Subcutaneous abdominal adipose tissue (tissue), 5 donors: ENCODE results near the gene PNMA8C.

Experiments used
- H3K27ac ChIP-seq: one replicate; pipeline ENCODE4 v1.7.0; 2013; ENCODE audit warnings: low read depth, mild to moderate bottlenecking, inconsistent platforms, low read length, moderate library complexity
- H3K27me3 ChIP-seq, 5 donors: one replicate each; pipeline ENCODE4 v1.7.0; 2013; ENCODE audit warnings: low read length in 5 of 5, inconsistent platforms in 1 of 5; ENCODE audit not compliant: control insufficient read depth in 5 of 5, insufficient read depth in 4 of 5
- H3K36me3 ChIP-seq, 5 donors: one replicate each; pipeline ENCODE4 v1.7.0; 2013; ENCODE audit warnings: low read length in 5 of 5; ENCODE audit not compliant: control insufficient read depth in 5 of 5, insufficient read depth in 5 of 5
- H3K4me1 ChIP-seq, 5 donors: one replicate each; pipeline ENCODE4 v1.7.0; 2013; ENCODE audit warnings: low read length in 5 of 5, mild to moderate bottlenecking in 3 of 5, moderate library complexity in 1 of 5; ENCODE audit not compliant: control insufficient read depth in 5 of 5, insufficient read depth in 5 of 5
- H3K4me3 ChIP-seq, 5 donors: one replicate each; pipeline ENCODE4 v1.7.0; 2013; ENCODE audit warnings: low read length in 5 of 5, low read depth in 1 of 5
- H3K9ac ChIP-seq, 5 donors: one replicate each; pipeline ENCODE4 v1.7.0; 2013; ENCODE audit warnings: low read length in 5 of 5, mild to moderate bottlenecking in 4 of 5, moderate library complexity in 3 of 5
- H3K9me3 ChIP-seq, 5 donors: one replicate each; pipeline ENCODE4 v1.7.0; 2013; ENCODE audit warnings: low read length in 5 of 5; ENCODE audit not compliant: control insufficient read depth in 5 of 5
- donor health status: healthy.
- donor health status: healthy.
- donor health status: healthy.
- donor health status: healthy.
- donor health status: healthy.

Gene PNMA8C

GRCh38 chr19:46463516-46463915, 34.8 kb upstream of the PNMA8C start:
- Histone ChIP-seq H3K4me1 (peaks cover 0 to 6% (median 0%) of the 10 kb centered on the region in 5 donors), H3K27ac (no peak overlapping the region), H3K9ac (no peak overlapping the region), H3K27me3 (peaks cover 0 to 6% (median 0%) of the 10 kb centered on the region in 5 donors), H3K9me3 (no peaks in the 10 kb centered on the region), H3K4me3 (no peak overlapping the region), H3K36me3 (no peaks in the 10 kb centered on the region)

- Histone ChIP-seq H3K9me3 (no peaks in the 10 kb centered on the region), H3K27me3 (peaks cover 0 to 6% (median 0%) of the 10 kb centered on the region in 5 donors), H3K4me1 (peaks cover 0 to under 1% (median 0%) of the 10 kb centered on the region in 5 donors), H3K4me3 (no peak overlapping the region), H3K9ac (no peak overlapping the region), H3K36me3 (no peaks in the 10 kb centered on the region), H3K27ac (no peak overlapping the region)
Measured at GRCh38 chr19:46461537-46461936, 32.8 kb upstream of the PNMA8C start.

GRCh38 chr19:46460981-46461380, 32.2 kb upstream of the PNMA8C start:
- H3K27ac ChIP-seq: no peak overlapping the region
- no peak overlapping the region for H3K9ac ChIP-seq
- H3K4me3 ChIP-seq: no peak overlapping the region

GRCh38 chr19:46460055-46460454, 31.3 kb upstream of the PNMA8C start:
- no peaks in the 10 kb centered on the region for H3K4me1 ChIP-seq
- no peaks in the 10 kb centered on the region for H3K36me3 ChIP-seq
- H3K9ac ChIP-seq: no peak overlapping the region
- no peaks in the 10 kb centered on the region for H3K9me3 ChIP-seq
- H3K4me3 ChIP-seq: no peak overlapping the region
- H3K27me3 ChIP-seq: peaks cover 0 to 6% (median 0%) of the 10 kb centered on the region in 5 donors
- H3K27ac ChIP-seq: no peak overlapping the region

More at GRCh38 chr19:46460981-46461380, 32.2 kb upstream of the PNMA8C start:
- H3K36me3 ChIP-seq: no peaks in the 10 kb centered on the region
- no peaks in the 10 kb centered on the region for H3K9me3 ChIP-seq
- peaks cover 0 to 6% (median 0%) of the 10 kb centered on the region in 5 donors for H3K27me3 ChIP-seq
- no peaks in the 10 kb centered on the region for H3K4me1 ChIP-seq

- peaks cover 0 to 4% (median 0%) of the 10 kb centered on the region in 5 donors for H3K27me3 ChIP-seq
- no peak overlapping the region for H3K27ac ChIP-seq
- no peak overlapping the region for H3K9ac ChIP-seq
- no peaks in the 10 kb centered on the region for H3K36me3 ChIP-seq
- H3K4me1 ChIP-seq: no peaks in the 10 kb centered on the region
- H3K4me3 ChIP-seq: no peak overlapping the region
- H3K9me3 ChIP-seq: no peaks in the 10 kb centered on the region
Measured at GRCh38 chr19:46456930-46457329, 28.2 kb upstream of the PNMA8C start.

- Histone ChIP-seq H3K9ac (no peak overlapping the region), H3K36me3 (no peaks in the 10 kb centered on the region), H3K9me3 (no peaks in the 10 kb centered on the region), H3K4me1 (no peaks in the 10 kb centered on the region), H3K27ac (no peak overlapping the region), H3K4me3 (no peak overlapping the region), H3K27me3 (peaks cover 0 to 3% (median 0%) of the 10 kb centered on the region in 5 donors)
Measured at GRCh38 chr19:46454244-46454643, 25.5 kb upstream of the PNMA8C start.

GRCh38 chr19:46453661-46454060, 24.9 kb upstream of the PNMA8C start:
- H3K27me3 ChIP-seq: peaks cover 0 to 3% (median 0%) of the 10 kb centered on the region in 5 donors
- no peaks in the 10 kb centered on the region for H3K4me1 ChIP-seq
- H3K36me3 ChIP-seq: no peaks in the 10 kb centered on the region
- H3K4me3 ChIP-seq: no peak overlapping the region
- no peak overlapping the region for H3K9ac ChIP-seq
- no peak overlapping the region for H3K27ac ChIP-seq
- H3K9me3 ChIP-seq: no peaks in the 10 kb centered on the region

GRCh38 chr19:46452186-46452585, 23.4 kb upstream of the PNMA8C start:
- Histone ChIP-seq H3K9ac (no peak overlapping the region), H3K4me1 (no peaks in the 10 kb centered on the region), H3K9me3 (no peaks in the 10 kb centered on the region), H3K4me3 (no peak overlapping the region), H3K27me3 (peaks cover 0 to 4% (median 0%) of the 10 kb centered on the region in 5 donors), H3K27ac (no peak overlapping the region), H3K36me3 (no peaks in the 10 kb centered on the region)

GRCh38 chr19:46451352-46451751, 22.6 kb upstream of the PNMA8C start:
- Histone ChIP-seq H3K9ac (no peak overlapping the region), H3K4me1 (no peaks in the 10 kb centered on the region), H3K4me3 (no peak overlapping the region), H3K27ac (no peak overlapping the region), H3K36me3 (no peaks in the 10 kb centered on the region), H3K27me3 (peaks cover 0 to 4% (median 0%) of the 10 kb centered on the region in 5 donors), H3K9me3 (no peaks in the 10 kb centered on the region)

GRCh38 chr19:46450737-46451136, 22.0 kb upstream of the PNMA8C start:
- no peaks in the 10 kb centered on the region for H3K36me3 ChIP-seq
- no peak overlapping the region for H3K4me3 ChIP-seq
- H3K9me3 ChIP-seq: no peaks in the 10 kb centered on the region
- no peaks in the 10 kb centered on the region for H3K4me1 ChIP-seq
- no peak overlapping the region for H3K27ac ChIP-seq
- peaks cover 0 to 4% (median 0%) of the 10 kb centered on the region in 5 donors for H3K27me3 ChIP-seq
- H3K9ac ChIP-seq: no peak overlapping the region

- no peaks in the 10 kb centered on the region for H3K9me3 ChIP-seq
- H3K36me3 ChIP-seq: no peaks in the 10 kb centered on the region
- no peak overlapping the region for H3K27ac ChIP-seq
- no peak overlapping the region for H3K9ac ChIP-seq
- H3K4me3 ChIP-seq: no peak overlapping the region
- H3K27me3 ChIP-seq: peaks cover 0 to 4% (median 0%) of the 10 kb centered on the region in 5 donors
- H3K4me1 ChIP-seq: no peaks in the 10 kb centered on the region
Measured at GRCh38 chr19:46449228-46449627, 20.5 kb upstream of the PNMA8C start.
